Upper lobe of left lung (tissue), 4 donors: Measurements from ENCODE around the gene ZNF76.

Experiments
- EP300 ChIP-seq, 4 donors: sonication (generic); formaldehyde crosslinking; IDR thresholded peaks; one replicate each; pipeline ENCODE4 v1.5.1; 2017; ENCODE audit warnings: antibody characterized with exemption in 4 of 4, control low read depth in 2 of 4
- POLR2A ChIP-seq, 4 donors: fragments of 450-650 bp; IDR thresholded peaks; one replicate each; pipeline ENCODE4 v1.5.1; 2016 to 2017; ENCODE audit warnings: antibody characterized with exemption in 4 of 4, mild to moderate bottlenecking in 2 of 4
- POLR2AphosphoS5 ChIP-seq, 2 donors: sonication (generic); formaldehyde crosslinking; IDR thresholded peaks; one replicate each; pipeline ENCODE4 v1.5.1; 2017; ENCODE audit warnings: antibody characterized with exemption in 2 of 2
- TF ChIP-seq, protein P1 (sequence below), 6 experiments: fragments of 450-650 bp in 4 of 6; fragments of 200-600 bp in 2 of 6; sonication (generic) in 2 of 6; IDR thresholded peaks; one replicate each; pipeline ENCODE4 v1.5.1; 2016 to 2019; ENCODE audit warnings: antibody characterized with exemption in 6 of 6

DNA sequence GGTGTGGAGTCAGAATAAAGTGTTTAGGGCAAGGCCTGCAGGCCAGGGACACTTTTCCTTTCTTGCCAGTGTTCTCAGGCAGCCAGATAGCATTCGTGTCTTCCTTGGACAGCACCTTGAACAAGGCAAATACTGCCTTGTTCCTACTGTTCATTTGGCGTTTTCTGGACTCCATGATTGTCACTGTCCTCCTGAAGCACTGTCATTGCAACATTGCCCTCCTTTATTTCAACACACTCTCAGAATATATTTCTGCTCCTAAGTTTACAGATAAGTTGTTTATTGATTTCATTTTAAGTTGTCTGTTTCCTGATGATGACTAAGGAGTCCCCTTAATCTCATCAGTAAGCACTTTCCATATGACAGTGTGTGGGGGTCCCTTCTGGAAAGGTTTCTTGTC is 22.9 kb downstream of the ZNF76 start:
- TF ChIP-seq POLR2AphosphoS5 (IDR thresholded peaks at IDR 0.05): no peak
- TF ChIP-seq, protein P1, sequence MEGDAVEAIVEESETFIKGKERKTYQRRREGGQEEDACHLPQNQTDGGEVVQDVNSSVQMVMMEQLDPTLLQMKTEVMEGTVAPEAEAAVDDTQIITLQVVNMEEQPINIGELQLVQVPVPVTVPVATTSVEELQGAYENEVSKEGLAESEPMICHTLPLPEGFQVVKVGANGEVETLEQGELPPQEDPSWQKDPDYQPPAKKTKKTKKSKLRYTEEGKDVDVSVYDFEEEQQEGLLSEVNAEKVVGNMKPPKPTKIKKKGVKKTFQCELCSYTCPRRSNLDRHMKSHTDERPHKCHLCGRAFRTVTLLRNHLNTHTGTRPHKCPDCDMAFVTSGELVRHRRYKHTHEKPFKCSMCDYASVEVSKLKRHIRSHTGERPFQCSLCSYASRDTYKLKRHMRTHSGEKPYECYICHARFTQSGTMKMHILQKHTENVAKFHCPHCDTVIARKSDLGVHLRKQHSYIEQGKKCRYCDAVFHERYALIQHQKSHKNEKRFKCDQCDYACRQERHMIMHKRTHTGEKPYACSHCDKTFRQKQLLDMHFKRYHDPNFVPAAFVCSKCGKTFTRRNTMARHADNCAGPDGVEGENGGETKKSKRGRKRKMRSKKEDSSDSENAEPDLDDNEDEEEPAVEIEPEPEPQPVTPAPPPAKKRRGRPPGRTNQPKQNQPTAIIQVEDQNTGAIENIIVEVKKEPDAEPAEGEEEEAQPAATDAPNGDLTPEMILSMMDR (IDR thresholded peaks at IDR 0.05): no peak
- TF ChIP-seq POLR2A (IDR thresholded peaks at IDR 0.05): no peak
- TF ChIP-seq EP300 (IDR thresholded peaks at IDR 0.05): no peak
